Measurements from ENCODE around the gene LCN10.

DNA sequence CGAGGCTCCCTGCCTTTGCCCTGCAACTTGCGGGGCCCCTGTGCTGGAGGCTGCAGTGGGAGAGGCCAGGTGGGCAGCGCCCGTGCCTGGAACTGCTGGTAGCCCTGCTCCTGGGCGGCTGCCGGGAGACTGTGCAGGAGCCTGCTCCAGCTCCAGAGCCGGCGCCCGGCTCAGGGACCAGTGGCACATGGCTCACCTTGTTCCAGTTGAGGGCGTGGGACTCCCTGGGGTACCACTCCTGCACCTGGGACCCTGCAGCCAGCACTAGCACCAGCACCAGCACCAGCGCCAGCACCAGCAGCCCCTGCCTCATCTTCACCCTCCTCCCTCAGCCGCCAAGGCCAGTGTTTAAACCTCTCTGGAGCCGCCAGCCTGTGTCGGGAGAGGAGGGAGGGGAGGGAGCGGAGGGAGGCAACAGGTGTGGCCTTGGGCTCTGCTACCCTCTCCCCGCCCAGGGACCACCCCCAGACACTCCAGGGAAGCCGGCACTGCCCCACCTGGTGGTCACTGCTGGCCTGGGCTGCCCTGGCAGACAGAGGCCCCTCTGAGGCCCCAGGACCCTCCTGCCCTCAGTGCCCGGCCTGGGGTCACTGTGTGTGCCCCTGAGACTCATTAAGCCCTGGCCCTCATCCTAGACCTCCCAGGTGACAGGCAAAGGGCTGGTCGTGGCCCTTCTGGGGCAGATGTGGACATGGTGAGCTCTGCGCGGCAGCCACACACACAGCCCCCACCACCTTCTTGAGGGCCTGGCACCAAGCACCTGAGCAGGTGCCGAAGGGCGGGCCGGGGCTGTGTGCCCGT, at the start of gene LCN10:
- TF ChIP-seq ZNF70 (CRISPR knock-in tag; IDR thresholded peaks at IDR 0.05) = no peak
- TF ChIP-seq, protein P1, sequence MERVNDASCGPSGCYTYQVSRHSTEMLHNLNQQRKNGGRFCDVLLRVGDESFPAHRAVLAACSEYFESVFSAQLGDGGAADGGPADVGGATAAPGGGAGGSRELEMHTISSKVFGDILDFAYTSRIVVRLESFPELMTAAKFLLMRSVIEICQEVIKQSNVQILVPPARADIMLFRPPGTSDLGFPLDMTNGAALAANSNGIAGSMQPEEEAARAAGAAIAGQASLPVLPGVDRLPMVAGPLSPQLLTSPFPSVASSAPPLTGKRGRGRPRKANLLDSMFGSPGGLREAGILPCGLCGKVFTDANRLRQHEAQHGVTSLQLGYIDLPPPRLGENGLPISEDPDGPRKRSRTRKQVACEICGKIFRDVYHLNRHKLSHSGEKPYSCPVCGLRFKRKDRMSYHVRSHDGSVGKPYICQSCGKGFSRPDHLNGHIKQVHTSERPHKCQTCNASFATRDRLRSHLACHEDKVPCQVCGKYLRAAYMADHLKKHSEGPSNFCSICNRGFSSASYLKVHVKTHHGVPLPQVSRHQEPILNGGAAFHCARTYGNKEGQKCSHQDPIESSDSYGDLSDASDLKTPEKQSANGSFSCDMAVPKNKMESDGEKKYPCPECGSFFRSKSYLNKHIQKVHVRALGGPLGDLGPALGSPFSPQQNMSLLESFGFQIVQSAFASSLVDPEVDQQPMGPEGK (CRISPR knock-in tag; IDR thresholded peaks at IDR 0.05; ENCODE audit: borderline replicate concordance) = no peak
- no peak for TF ChIP-seq BACH2 (CRISPR knock-in tag; IDR thresholded peaks at IDR 0.05; ENCODE audit: borderline replicate concordance)
- TF ChIP-seq RARB (CRISPR knock-in tag; IDR thresholded peaks at IDR 0.05) = no peak
- TF ChIP-seq CSDC2 (CRISPR knock-in tag; IDR thresholded peaks at IDR 0.05) = no peak
- TF ChIP-seq ZC3H10 (CRISPR knock-in tag; IDR thresholded peaks at IDR 0.05) = no peak
- no peak for TF ChIP-seq ZFP3 (CRISPR knock-in tag; IDR thresholded peaks at IDR 0.05)
